HEK293 (cell line): Measurements from ENCODE around the gene BRCA1.

Experiments
- CTCF ChIA-PET: fragments of 350-600 bp; formaldehyde crosslinking; extraction: SDS; loops from one replicate; lab custom pipeline; 2021; ENCODE audit warnings: antibody characterized with exemption; lab: Yijun Ruan, JAX
- POLR2A ChIA-PET: fragments of 300-600 bp; formaldehyde crosslinking; extraction: SDS; loops from one replicate; lab custom pipeline; 2020; ENCODE audit warnings: antibody characterized with exemption, inconsistent platforms; lab: Yijun Ruan, JAX
- H3K27ac ChIP-seq: fragments of 200-500 bp; sonication (Bioruptor generic); 2 replicates; pipeline ENCODE4 v1.5.1; 2014; ENCODE audit warnings: low read depth, low read length, control low read depth, inconsistent platforms; ENCODE audit errors: extremely low read depth
- H3K36me3 ChIP-seq, 2 experiments: fragments of 200-500 bp in 1 of 2; sonication (Bioruptor generic) in 1 of 2; 1 replicate in 1 of 2; 2 replicates in 1 of 2; pipeline ENCODE4 v1.5.1; 2014 to 2017; ENCODE audit warnings: inconsistent platforms in 2 of 2, low read length in 2 of 2; ENCODE audit not compliant: control insufficient read depth in 2 of 2, insufficient read depth in 1 of 2
- H3K4me1 ChIP-seq: fragments of 200-500 bp; sonication (Bioruptor generic); 2 replicates; pipeline ENCODE4 v1.5.1; 2014; ENCODE audit warnings: mild to moderate bottlenecking, low read length, inconsistent platforms; ENCODE audit not compliant: control insufficient read depth, insufficient read depth
- H3K4me3 ChIP-seq: 2 replicates; pipeline ENCODE4 v1.5.1; 2011; ENCODE audit warnings: low read depth, mild to moderate bottlenecking, control low read depth, low read length, moderate library complexity
- H3K9me3 ChIP-seq: fragments of 200-500 bp; sonication (Bioruptor generic); 2 replicates; pipeline ENCODE4 v1.5.1; 2014; ENCODE audit warnings: low read depth, low read length, inconsistent platforms; ENCODE audit not compliant: control insufficient read depth, insufficient read depth
- BCL11A ChIP-seq: fragments of 450-650 bp; formaldehyde crosslinking; IDR thresholded peaks from 2 replicates; pipeline ENCODE4 v1.5.1; 2016; ENCODE audit warnings: low read depth, missing biosample characterization, missing genetic modification characterization
- BCL11B ChIP-seq: fragments of 450-650 bp; formaldehyde crosslinking; IDR thresholded peaks from 2 replicates; pipeline ENCODE4 v1.5.1; 2016; ENCODE audit warnings: low read depth, missing biosample characterization, missing genetic modification characterization
- RBAK ChIP-seq: fragments of 450-650 bp; formaldehyde crosslinking; IDR thresholded peaks from 2 replicates; pipeline ENCODE4 v1.5.1; 2016; ENCODE audit warnings: missing biosample characterization, missing genetic modification characterization
- SETDB1 ChIP-seq: IDR thresholded peaks from one replicate; pipeline ENCODE4 v1.6.1; 2017; ENCODE audit warnings: mild to moderate bottlenecking, low read length, moderate library complexity, mixed read lengths; ENCODE audit not compliant: insufficient read length
- SP2 ChIP-seq: fragments of 450-650 bp; formaldehyde crosslinking; IDR thresholded peaks from 2 replicates; pipeline ENCODE4 v1.5.1; 2016; ENCODE audit warnings: missing biosample characterization, missing genetic modification characterization
- YY2 ChIP-seq: fragments of 450-650 bp; formaldehyde crosslinking; IDR thresholded peaks from 2 replicates; pipeline ENCODE4 v1.5.1; 2016; ENCODE audit warnings: missing biosample characterization, missing genetic modification characterization
- ZBTB21 ChIP-seq: fragments of 450-650 bp; formaldehyde crosslinking; IDR thresholded peaks from 2 replicates; pipeline ENCODE4 v1.5.1; 2017; ENCODE audit warnings: missing biosample characterization, missing genetic modification characterization
- ZBTB7A ChIP-seq: fragments of 450-650 bp; formaldehyde crosslinking; IDR thresholded peaks from 2 replicates; pipeline ENCODE4 v1.5.1; 2016; ENCODE audit warnings: low read depth, missing biosample characterization, missing genetic modification characterization
- ZFP3 ChIP-seq: fragments of 450-650 bp; formaldehyde crosslinking; IDR thresholded peaks from 2 replicates; pipeline ENCODE4 v1.5.1; 2016; ENCODE audit warnings: low read depth, missing biosample characterization, missing genetic modification characterization
- ZFP37 ChIP-seq: fragments of 450-650 bp; formaldehyde crosslinking; IDR thresholded peaks from 2 replicates; pipeline ENCODE4 v1.5.1; 2016; ENCODE audit warnings: missing biosample characterization, missing genetic modification characterization
- ZNF114 ChIP-seq: fragments of 450-650 bp; formaldehyde crosslinking; IDR thresholded peaks from 2 replicates; pipeline ENCODE4 v1.5.0; 2017; ENCODE audit warnings: missing biosample characterization, missing genetic modification characterization
- ZNF157 ChIP-seq: fragments of 450-650 bp; formaldehyde crosslinking; IDR thresholded peaks from 2 replicates; pipeline ENCODE4 v1.5.1; 2016; ENCODE audit warnings: missing biosample characterization, missing genetic modification characterization
- ZNF24 ChIP-seq: fragments of 450-650 bp; formaldehyde crosslinking; IDR thresholded peaks from 2 replicates; pipeline ENCODE4 v1.5.1; 2016; ENCODE audit warnings: missing biosample characterization, missing genetic modification characterization
- ZNF324 ChIP-seq: fragments of 450-650 bp; formaldehyde crosslinking; IDR thresholded peaks from 2 replicates; pipeline ENCODE4 v1.5.1; 2016; ENCODE audit warnings: missing biosample characterization, missing genetic modification characterization
- ZNF341 ChIP-seq: fragments of 450-650 bp; formaldehyde crosslinking; IDR thresholded peaks from 2 replicates; pipeline ENCODE4; 2016; ENCODE audit warnings: low read depth, missing biosample characterization, missing genetic modification characterization
- ZNF416 ChIP-seq: fragments of 450-650 bp; formaldehyde crosslinking; IDR thresholded peaks from 2 replicates; pipeline ENCODE4 v1.5.1; 2016; ENCODE audit warnings: missing biosample characterization, missing genetic modification characterization
- ZNF571 ChIP-seq: fragments of 450-650 bp; formaldehyde crosslinking; IDR thresholded peaks from 2 replicates; pipeline ENCODE4 v1.5.0; 2017; ENCODE audit warnings: missing biosample characterization, missing genetic modification characterization
- ZNF600 ChIP-seq: fragments of 450-650 bp; formaldehyde crosslinking; IDR thresholded peaks from 2 replicates; pipeline ENCODE4 v1.5.1; 2016; ENCODE audit warnings: missing biosample characterization, missing genetic modification characterization
- ZNF791 ChIP-seq: fragments of 450-650 bp; formaldehyde crosslinking; IDR thresholded peaks from 2 replicates; pipeline ENCODE4 v1.5.1; 2016; ENCODE audit warnings: missing biosample characterization, missing genetic modification characterization
- TF ChIP-seq, protein P1 (sequence below): fragments of 450-650 bp; formaldehyde crosslinking; IDR thresholded peaks from 2 replicates; pipeline ENCODE4 v1.5.1; 2016; ENCODE audit warnings: missing biosample characterization, missing genetic modification characterization
- TF ChIP-seq, protein P2 (sequence below): fragments of 450-650 bp; formaldehyde crosslinking; IDR thresholded peaks from 2 replicates; pipeline ENCODE4 v1.5.1; 2016; ENCODE audit warnings: missing biosample characterization, missing genetic modification characterization, borderline replicate concordance

Gene BRCA1

DNA sequence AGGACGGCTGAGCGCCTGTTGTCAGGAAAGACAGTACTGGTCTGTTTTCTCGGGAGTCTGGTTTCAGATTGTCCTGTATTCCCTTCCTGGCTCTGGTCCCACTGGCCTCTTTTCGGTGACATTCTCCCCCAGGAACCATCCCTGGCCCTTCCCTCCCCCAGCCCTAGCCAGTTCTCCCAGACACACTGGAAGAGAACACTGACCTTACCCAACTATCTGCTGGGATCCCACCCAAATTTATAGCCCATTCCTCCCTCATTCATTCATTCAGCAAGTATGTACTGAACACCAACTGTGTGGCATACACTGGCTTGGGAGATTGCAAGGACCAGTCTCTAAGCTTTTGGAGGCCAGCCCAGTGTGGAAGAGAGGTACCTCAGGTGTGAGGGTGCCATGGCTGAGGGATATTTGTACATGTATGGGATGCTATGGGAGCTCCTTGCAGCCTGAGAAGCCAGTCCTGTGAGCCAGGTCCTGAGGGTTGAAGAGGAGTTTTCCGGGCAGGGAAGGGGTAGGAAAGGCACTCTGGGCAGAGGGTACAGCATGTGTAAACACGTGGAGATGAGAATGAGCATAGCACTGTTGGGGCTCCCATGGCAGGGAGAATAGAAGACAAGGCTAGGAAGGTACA lies 94.9 kb downstream of the BRCA1 start:
- H3K9me3 ChIP-seq, result no peaks in the 10 kb centered on the region
- POLR2A ChIA-PET, result no interaction called here
- H3K4me1 ChIP-seq, result peaks cover 2% of the 10 kb centered on the region; the same call in 1 of the 2 replicates
- CTCF ChIA-PET, result interaction anchor here (0.5 to 0.6 kb wide), 3 partner anchors 180 to 1295 kb away, joined by 3 read pairs; no protein-coding TSS in a partner anchor
- H3K36me3 ChIP-seq, result peaks cover 0 to 14% of the 10 kb centered on the region in 2 experiments; a peak in 1 of 3 replicates
- TF ChIP-seq ZFP3 (peak; percentile 75; the same call in 1 of the 2 replicates), ZNF791 (tag by site-specific recombination) (no peak), ZNF24 (tag by site-specific recombination) (peak; percentile 56; the same call in 1 of the 2 replicates)
- no peak overlapping the region for H3K27ac ChIP-seq
- H3K4me3 ChIP-seq, result no peak overlapping the region

DNA sequence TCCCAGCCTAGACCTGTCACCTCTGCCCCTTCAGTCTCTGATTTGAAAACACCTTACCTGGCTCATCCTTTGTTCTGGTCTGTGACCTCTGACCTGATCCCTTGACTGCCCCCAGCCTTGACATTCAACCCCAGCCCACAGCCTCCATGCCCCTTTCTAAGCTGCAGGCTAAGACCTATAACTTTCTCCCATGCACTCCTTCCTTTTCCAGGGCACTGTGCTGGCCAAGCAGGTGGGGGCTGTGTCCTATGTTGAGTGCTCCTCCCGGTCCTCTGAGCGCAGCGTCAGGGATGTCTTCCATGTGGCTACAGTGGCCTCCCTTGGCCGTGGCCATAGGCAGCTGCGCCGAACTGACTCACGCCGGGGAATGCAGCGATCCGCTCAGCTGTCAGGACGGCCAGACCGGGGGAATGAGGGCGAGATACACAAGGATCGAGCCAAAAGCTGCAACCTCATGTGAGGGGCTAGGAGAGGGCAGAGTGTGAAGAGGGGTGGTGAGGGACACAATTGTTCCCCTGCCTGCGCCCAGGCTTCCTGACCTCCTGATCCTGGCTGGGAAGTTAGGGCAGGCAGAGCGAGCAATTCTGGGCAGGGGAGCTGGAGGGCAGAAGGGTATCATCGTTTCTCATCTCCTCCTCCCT lies 96.8 kb downstream of the BRCA1 start:
- Histone ChIP-seq H3K9me3 (no peaks in the 10 kb centered on the region), H3K36me3 (peaks cover 0 to 14% of the 10 kb centered on the region in 2 experiments; a peak in 1 of 3 replicates), H3K4me1 (no peaks in the 10 kb centered on the region; the same call in 1 of the 2 replicates), H3K27ac (no peak overlapping the region), H3K4me3 (no peak overlapping the region)
- CTCF ChIA-PET, result interaction anchor here (0.6 kb wide), 1 partner anchor 341 kb away, joined by 3 read pairs; no protein-coding TSS in a partner anchor
- TF ChIP-seq BCL11A (peak; percentile 84), ZNF600 (0 out of 2 replicates have a peak, but pooled peaks have one; percentile 16), SP2 (no peak), YY2 (tag by site-specific recombination) (no peak), BCL11B (tag by site-specific recombination) (peak; percentile 86; the same call in 1 of the 2 replicates)
- POLR2A ChIA-PET, result no interaction called here

DNA sequence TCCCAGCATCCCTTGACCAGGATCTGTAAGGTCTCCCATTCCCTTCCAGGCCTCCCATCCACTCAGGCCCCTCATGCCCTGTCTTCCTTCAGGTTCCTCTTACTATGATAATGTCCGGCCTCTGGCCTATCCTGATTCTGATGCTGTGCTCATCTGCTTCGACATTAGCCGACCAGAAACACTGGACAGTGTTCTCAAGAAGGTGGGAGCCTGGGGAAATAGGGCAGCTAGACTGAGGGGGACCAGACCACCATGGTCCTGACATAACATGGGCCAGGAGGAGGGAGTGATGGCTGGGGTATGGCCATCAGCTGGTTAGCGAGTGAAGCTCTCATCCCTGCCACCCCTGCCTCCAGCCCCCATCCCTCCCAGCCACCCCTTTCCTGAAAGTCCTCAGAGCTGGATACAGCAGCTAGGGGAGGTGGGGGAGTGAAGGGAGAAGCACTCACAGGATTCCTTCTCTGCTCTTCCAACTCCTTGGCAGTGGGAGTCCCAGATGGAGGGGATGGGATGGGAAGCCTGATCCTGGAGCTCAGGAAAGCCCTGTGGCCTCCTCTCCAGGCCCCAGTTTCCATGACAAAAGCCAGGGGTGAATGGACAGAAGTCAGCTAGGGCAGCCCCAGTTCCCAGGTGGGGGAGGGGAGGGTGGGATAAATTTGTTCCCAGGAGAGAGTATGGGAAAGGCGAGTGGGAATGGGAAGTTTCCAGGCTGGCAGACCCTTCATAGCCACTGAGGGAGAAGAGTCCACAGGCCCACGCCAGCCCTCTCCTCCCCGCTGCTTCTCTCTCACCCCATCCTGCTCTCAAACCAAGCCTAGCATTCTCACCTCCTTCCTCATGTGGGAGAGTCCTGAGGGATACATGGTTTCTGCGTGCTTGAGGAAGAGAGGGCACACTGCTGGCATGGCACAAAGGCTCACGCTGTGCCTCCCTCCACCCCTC lies 97.8 kb downstream of the BRCA1 start:
- Histone ChIP-seq H3K36me3 (peaks cover 0 to 14% of the 10 kb centered on the region in 2 experiments; a peak in 1 of 3 replicates), H3K9me3 (no peaks in the 10 kb centered on the region), H3K27ac (no peak overlapping the region), H3K4me1 (no peaks in the 10 kb centered on the region; the same call in 1 of the 2 replicates), H3K4me3 (no peak overlapping the region)
- ChIA-PET POLR2A (interaction anchor here (0.6 kb wide), 3 partner anchors 14 to 289 kb away, joined by 3 to 4 read pairs (median 3); no protein-coding TSS in a partner anchor), CTCF (no interaction called here)
- TF ChIP-seq ZBTB21 (no peak), ZNF571 (tag by site-specific recombination) (no peak), ZBTB7A (tag by site-specific recombination) (no peak), ZNF416 (no peak), SETDB1 (no peak), ZNF341 (tag by site-specific recombination) (peak; percentile 12; the same call in 1 of the 2 replicates), ZNF114 (no peak), RBAK (tag by site-specific recombination) (no peak), ZNF157 (tag by site-specific recombination) (no peak), ZFP37 (tag by site-specific recombination) (no peak), ZNF324 (tag by site-specific recombination) (no peak)
- TF ChIP-seq, protein P1, sequence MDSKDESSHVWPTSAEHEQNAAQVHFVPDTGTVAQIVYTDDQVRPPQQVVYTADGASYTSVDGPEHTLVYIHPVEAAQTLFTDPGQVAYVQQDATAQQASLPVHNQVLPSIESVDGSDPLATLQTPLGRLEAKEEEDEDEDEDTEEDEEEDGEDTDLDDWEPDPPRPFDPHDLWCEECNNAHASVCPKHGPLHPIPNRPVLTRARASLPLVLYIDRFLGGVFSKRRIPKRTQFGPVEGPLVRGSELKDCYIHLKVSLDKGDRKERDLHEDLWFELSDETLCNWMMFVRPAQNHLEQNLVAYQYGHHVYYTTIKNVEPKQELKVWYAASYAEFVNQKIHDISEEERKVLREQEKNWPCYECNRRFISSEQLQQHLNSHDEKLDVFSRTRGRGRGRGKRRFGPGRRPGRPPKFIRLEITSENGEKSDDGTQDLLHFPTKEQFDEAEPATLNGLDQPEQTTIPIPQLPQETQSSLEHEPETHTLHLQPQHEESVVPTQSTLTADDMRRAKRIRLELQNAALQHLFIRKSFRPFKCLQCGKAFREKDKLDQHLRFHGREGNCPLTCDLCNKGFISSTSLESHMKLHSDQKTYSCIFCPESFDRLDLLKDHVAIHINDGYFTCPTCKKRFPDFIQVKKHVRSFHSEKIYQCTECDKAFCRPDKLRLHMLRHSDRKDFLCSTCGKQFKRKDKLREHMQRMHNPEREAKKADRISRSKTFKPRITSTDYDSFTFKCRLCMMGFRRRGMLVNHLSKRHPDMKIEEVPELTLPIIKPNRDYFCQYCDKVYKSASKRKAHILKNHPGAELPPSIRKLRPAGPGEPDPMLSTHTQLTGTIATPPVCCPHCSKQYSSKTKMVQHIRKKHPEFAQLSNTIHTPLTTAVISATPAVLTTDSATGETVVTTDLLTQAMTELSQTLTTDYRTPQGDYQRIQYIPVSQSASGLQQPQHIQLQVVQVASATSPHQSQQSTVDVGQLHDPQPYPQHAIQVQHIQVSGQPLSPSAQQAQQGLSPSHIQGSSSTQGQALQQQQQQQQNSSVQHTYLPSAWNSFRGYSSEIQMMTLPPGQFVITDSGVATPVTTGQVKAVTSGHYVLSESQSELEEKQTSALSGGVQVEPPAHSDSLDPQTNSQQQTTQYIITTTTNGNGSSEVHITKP, result peak; percentile 61
- TF ChIP-seq, protein P2, sequence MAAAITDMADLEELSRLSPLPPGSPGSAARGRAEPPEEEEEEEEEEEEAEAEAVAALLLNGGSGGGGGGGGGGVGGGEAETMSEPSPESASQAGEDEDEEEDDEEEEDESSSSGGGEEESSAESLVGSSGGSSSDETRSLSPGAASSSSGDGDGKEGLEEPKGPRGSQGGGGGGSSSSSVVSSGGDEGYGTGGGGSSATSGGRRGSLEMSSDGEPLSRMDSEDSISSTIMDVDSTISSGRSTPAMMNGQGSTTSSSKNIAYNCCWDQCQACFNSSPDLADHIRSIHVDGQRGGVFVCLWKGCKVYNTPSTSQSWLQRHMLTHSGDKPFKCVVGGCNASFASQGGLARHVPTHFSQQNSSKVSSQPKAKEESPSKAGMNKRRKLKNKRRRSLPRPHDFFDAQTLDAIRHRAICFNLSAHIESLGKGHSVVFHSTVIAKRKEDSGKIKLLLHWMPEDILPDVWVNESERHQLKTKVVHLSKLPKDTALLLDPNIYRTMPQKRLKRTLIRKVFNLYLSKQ (tag by site-specific recombination), result no peak
